Kidney glomerular epithelial cell (primary cell): Measurements from ENCODE around the gene HSPA4L.

Experiments used
- DNase-seq: peaks from one replicate; lab custom pipeline; 2025; lab: John Stamatoyannopoulos, UW

The HSPA4L gene

GRCh38 chr4:127870281-127870680 is 88.2 kb downstream of the HSPA4L start:
- no peak for DNase-seq

DNA sequence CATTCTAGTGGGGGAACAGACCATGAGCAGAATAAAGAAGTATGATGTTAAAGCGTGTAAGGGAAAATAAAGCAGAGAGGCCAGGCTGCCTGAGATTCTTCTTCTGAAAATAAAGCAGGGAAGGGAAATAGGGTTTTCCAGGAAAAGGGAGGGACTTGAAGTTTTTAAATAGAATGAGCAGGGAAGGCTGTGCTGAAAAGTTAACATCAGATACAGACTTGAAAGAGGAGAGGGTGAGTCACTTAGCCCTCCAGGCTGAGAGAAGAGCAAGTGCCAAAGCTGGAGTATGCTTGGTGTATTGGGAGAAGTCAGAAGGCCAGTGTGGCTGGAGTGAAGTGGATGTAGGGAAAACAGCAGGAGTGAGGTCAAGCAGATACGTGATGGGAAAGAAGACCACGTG is 88.6 kb downstream of the HSPA4L start:
- DNase-seq, result no peak

DNA sequence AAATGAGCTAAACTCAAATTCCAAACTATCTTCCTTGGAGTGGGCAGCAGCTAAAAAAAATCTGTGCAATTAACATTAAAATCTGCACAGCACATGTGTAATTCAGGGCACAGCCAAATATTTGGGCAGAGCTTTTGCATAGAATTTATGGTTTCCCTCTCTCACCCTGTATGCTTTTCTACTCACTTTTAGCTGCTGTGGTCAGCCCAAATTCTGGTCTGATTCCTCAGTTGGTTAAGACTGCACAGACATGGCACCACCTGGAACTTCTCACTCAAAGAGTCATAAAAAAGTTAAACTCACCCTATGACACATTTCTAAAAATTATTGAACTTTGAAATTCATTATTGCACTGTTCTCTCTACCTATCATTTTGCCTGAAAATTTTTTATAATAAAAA is 93.7 kb downstream of the HSPA4L start:
- DNase-seq, result no peak

DNA sequence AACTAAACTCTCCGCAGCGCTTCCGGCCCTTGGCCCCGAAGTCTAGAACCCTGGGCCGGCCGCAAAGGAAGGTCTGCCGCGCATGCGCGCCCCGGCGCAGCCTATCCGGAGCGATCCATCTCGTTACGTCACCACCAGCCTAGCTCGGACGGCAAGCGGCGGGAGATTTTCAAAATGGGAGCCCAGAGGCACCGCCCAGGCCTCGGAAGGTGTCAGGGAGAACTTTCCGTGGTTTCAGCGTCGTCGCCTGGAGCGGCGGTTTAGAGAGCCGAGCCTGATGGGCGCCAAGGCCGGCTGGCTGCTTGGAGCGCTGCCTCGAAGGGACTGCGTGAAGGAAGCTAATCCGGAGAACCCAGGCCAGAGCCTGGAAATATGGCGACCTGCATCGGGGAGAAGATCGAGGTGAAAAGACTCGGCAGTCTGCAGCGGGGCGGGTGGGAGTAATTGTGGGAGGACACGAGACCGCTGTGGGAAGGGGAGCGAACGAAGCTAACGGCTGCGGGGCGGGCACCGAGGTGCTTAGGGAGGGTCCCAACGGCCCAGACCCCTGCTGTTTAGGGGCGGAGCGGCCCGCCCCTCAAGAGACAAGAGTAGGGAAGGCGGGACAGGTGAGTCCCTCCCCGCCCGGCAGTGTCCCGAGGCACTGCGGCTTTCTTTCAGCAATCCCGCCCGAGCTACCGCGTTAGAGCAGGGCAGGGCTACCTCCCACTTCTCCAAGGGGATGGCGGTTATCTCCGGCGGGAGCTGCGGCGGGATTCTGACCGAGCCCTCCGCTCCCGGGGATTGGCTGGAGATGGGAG is 98.8 kb downstream of the HSPA4L start, which contains the start of gene PLK4:
TSS of gene PLK4 (plus strand) at position 131 of the 800 bp plus-strand sequence. CDS start at position 373, 242 bp downstream.
- peak; percentile 97 for DNase-seq

DNA sequence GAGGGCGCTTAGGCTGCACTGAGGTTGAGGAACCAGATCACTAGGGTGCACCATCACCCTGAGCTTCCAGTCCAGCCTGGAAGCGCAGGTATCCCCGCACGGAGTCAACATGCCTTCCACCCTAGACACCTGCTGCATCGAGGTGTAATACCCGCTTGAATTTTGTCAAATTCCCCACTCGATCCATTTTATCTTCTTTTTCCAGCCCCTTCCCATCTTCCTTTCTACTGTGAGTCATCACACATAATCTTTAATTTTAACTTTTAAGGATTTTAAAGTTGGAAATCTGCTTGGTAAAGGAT is 99.4 kb downstream of the HSPA4L start:
- DNase-seq, result no peak

DNA sequence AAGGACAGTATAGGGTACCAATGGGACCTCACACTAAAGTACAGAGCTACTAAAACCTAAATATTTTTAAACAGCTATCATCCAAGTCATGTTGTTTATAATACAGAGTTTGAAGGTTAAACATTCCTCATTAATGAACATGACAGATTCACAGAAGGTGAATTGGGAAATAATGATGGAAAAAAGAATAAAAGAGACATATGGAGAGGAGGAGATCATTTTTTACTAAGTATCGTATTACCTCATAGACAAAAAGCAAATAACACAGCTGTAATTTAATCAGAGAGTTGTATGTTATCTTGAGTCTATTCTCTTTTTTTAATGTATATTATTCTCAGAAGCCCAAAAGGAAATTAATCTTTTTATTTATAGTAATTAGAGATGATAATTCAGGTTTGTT is 106.4 kb downstream of the HSPA4L start:
- DNase-seq, result no peak

GRCh38 chr4:127889903-127890302 is 107.8 kb downstream of the HSPA4L start:
- no peak for DNase-seq
